ENCODE measurements around the gene TEX261. TPM values are rescaled to one million over a fixed set of nuclear protein-coding genes. Genes with fewer than 3 reads are reported as not detected.
"Not testable (repeated sequence)": the region's sequence is repeated elsewhere in the genome, so short reads cannot be mapped to it uniquely, and the experiment has no call there.

TEX261 gene
- total and polyA plus RNA-seq, 2 donors (not counting 3 experiments of a cell fraction or from before 2014, with no cell fraction given), result 71.2 to 98.1 TPM

GRCh38 chr2:71042287-71042686 lies 47.6 kb upstream of the TEX261 start:
- DNase-seq (ENCODE audit: low read depth, low spot score) (no peak), FAIRE-seq (no peak)
- no peak overlapping the region for H3K4me3 ChIP-seq (replicated peaks in 1 of 3; ENCODE audit: insufficient read depth in 1 of 3, low read depth in 1 of 3, low read length in 3 of 3)
- no peaks in the 10 kb centered on the region for H3K9me1 ChIP-seq (replicated peaks; ENCODE audit: control insufficient read depth, extremely low read depth, insufficient read depth, low read length)
- no peak overlapping the region for H2AFZ ChIP-seq (ENCODE audit: low read depth, low read length)
- no peaks in the 10 kb centered on the region for H3K4me1 ChIP-seq (ENCODE audit: control insufficient read depth, extremely low read depth, insufficient read depth, low read length)
- H3K36me3 ChIP-seq (ENCODE audit: control insufficient read depth in 2 of 2, extremely low read depth in 1 of 2, insufficient read depth in 2 of 2, low read length in 2 of 2), result no peaks in the 10 kb centered on the region
- dilution Hi-C loops (cut with MboI; ENCODE audit: extremely low pct_ligation_motif_present, low sequenced_read_pairs) (no loop called here), intact Hi-C loops (cut with micrococcal nuclease) (no loop called here)
- H3K79me2 ChIP-seq (ENCODE audit: control insufficient read depth, insufficient read depth, low read length), result no peaks in the 10 kb centered on the region
- no peaks in the 10 kb centered on the region for H4K20me1 ChIP-seq (replicated peaks; ENCODE audit: control insufficient read depth, extremely low read depth, insufficient read depth, low read length)
- ChIA-PET CTCF (no interaction called here), POLR2A (no interaction called here)
- no peaks in the 10 kb centered on the region for H3K27me3 ChIP-seq (ENCODE audit: control insufficient read depth in 2 of 2, insufficient read depth in 2 of 2, low read length in 2 of 2)
- no peak overlapping the region for H3K27ac ChIP-seq (ENCODE audit: insufficient read depth, low read depth, low read length)
- no TSS peak for BruUV-seq (replicated peaks)
- H3K9ac ChIP-seq (replicated peaks; ENCODE audit: extremely low read depth, insufficient read depth, low read length), result no peak overlapping the region
- no peaks in the 10 kb centered on the region for H3K9me3 ChIP-seq (replicated peaks; ENCODE audit: control insufficient read depth, insufficient read depth, low read length)
- H3K4me2 ChIP-seq (ENCODE audit: insufficient read depth, low read length), result no peak overlapping the region
- TF ChIP-seq, protein P1, sequence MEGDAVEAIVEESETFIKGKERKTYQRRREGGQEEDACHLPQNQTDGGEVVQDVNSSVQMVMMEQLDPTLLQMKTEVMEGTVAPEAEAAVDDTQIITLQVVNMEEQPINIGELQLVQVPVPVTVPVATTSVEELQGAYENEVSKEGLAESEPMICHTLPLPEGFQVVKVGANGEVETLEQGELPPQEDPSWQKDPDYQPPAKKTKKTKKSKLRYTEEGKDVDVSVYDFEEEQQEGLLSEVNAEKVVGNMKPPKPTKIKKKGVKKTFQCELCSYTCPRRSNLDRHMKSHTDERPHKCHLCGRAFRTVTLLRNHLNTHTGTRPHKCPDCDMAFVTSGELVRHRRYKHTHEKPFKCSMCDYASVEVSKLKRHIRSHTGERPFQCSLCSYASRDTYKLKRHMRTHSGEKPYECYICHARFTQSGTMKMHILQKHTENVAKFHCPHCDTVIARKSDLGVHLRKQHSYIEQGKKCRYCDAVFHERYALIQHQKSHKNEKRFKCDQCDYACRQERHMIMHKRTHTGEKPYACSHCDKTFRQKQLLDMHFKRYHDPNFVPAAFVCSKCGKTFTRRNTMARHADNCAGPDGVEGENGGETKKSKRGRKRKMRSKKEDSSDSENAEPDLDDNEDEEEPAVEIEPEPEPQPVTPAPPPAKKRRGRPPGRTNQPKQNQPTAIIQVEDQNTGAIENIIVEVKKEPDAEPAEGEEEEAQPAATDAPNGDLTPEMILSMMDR (IDR thresholded peaks at IDR 0.05; ENCODE audit: extremely low read depth in 1 of 2, insufficient read depth in 1 of 2, low read depth in 1 of 2, low read length in 2 of 2), result no peak
- TF ChIP-seq EZH2 (IDR thresholded peaks at IDR 0.05; ENCODE audit: borderline replicate concordance, low read depth, low read length, severe bottlenecking), result no peak
- TF ChIP-seq FOS (IDR thresholded peaks at IDR 0.05; ENCODE audit: borderline replicate concordance, insufficient read depth, low read length), result no peak
- TF ChIP-seq MAX (IDR thresholded peaks at IDR 0.05; ENCODE audit: insufficient read depth, insufficient read length), result no peak
- no peak for TF ChIP-seq MYC (IDR thresholded peaks at IDR 0.05; ENCODE audit: low read depth, low read length)
- no peak for TF ChIP-seq POLR2A (IDR thresholded peaks at IDR 0.05; ENCODE audit: low read depth, low read length)
- TF ChIP-seq GATA2 (IDR thresholded peaks at IDR 0.05; ENCODE audit: insufficient read depth, insufficient read length, low read depth, low read length), result no peak
- no peak for TF ChIP-seq POLR2AphosphoS5 (IDR thresholded peaks at IDR 0.05; ENCODE audit: insufficient read depth, low read depth, low read length)
- no peak for TF ChIP-seq JUN (IDR thresholded peaks at IDR 0.05; ENCODE audit: borderline replicate concordance, insufficient read depth, insufficient read length, low read depth)

DNA sequence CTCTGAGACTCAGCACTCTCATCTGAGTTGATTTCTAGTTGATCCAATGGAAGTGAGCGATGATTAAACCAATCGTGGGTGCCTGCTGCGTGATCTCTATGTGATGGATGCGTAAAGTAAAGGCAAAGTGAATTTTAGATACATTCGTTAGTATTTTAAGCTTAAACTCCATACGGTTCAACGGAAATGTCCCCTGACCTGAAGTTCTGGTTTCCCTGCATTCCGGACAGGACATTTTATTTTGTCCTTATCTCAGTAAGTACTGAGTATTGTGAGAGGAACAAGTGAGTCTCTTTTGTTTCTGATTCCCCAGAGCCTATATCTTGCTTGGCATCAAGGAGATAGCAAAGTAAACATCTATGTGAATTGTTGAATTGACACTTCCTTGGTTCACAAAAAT lies 41.6 kb upstream of the TEX261 start:
- CTCF ChIA-PET; H4K20me1 ChIP-seq (replicated peaks; ENCODE audit: control insufficient read depth, extremely low read depth, insufficient read depth, low read length); BruUV-seq (replicated peaks): not testable (repeated sequence)

DNA sequence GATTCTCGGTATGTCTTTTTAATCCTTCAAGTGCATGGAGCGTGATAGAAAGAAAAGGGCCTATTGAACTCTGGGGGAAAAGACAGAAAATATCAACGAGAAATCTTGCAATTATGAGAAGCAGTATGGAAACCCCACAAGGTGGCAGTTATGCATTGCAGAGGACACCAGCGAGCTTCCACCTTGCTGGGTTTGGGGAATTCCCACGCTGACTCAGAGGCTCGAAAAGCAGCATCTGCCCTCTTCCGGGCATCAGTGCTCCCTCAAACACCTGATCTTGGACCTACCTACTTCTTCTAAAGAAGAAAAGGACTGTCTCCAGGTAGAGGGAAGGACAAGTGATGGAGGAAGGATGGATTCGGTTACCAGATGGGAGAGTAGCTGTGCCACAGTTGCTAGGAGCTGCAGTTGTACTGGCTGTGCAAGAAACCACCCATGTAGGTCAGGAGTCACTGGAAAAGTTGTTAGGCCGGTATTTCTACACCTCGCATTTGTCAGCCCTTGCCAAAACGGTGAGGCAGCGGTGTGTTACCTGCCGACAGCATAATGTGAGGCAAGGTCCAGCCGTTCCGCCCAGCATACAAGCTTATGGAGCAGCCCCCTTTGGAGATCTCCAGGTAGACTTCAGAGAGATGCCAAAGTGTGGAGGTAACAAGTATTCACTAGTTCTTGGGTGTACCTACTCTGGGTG lies 29.0 kb upstream of the TEX261 start:
- intact Hi-C loops (cut with micrococcal nuclease); H3K79me2 ChIP-seq (ENCODE audit: control insufficient read depth, insufficient read depth, low read length); H3K9me1 ChIP-seq (replicated peaks; ENCODE audit: control insufficient read depth, extremely low read depth, insufficient read depth, low read length); H3K4me1 ChIP-seq (ENCODE audit: control insufficient read depth, extremely low read depth, insufficient read depth, low read length); POLR2A ChIA-PET; DNase-seq (ENCODE audit: low read depth, low spot score); H3K36me3 ChIP-seq (ENCODE audit: control insufficient read depth in 2 of 2, extremely low read depth in 1 of 2, insufficient read depth in 2 of 2, low read length in 2 of 2); dilution Hi-C loops (cut with MboI; ENCODE audit: extremely low pct_ligation_motif_present, low sequenced_read_pairs); H3K4me2 ChIP-seq (ENCODE audit: insufficient read depth, low read length); CTCF ChIA-PET; H3K27ac ChIP-seq (ENCODE audit: insufficient read depth, low read depth, low read length); FAIRE-seq; H4K20me1 ChIP-seq (replicated peaks; ENCODE audit: control insufficient read depth, extremely low read depth, insufficient read depth, low read length); H3K9me3 ChIP-seq (replicated peaks; ENCODE audit: control insufficient read depth, insufficient read depth, low read length); H3K4me3 ChIP-seq (replicated peaks in 1 of 3; ENCODE audit: insufficient read depth in 1 of 3, low read depth in 1 of 3, low read length in 3 of 3); H2AFZ ChIP-seq (ENCODE audit: low read depth, low read length); H3K9ac ChIP-seq (replicated peaks; ENCODE audit: extremely low read depth, insufficient read depth, low read length); H3K27me3 ChIP-seq (ENCODE audit: control insufficient read depth in 2 of 2, insufficient read depth in 2 of 2, low read length in 2 of 2); BruUV-seq (replicated peaks): not testable (repeated sequence)

More for the DNA sequence above, 41.6 kb upstream of the TEX261 start:
- POLR2A ChIA-PET; H3K36me3 ChIP-seq (ENCODE audit: control insufficient read depth in 2 of 2, extremely low read depth in 1 of 2, insufficient read depth in 2 of 2, low read length in 2 of 2); H3K4me1 ChIP-seq (ENCODE audit: control insufficient read depth, extremely low read depth, insufficient read depth, low read length); intact Hi-C loops (cut with micrococcal nuclease); DNase-seq (ENCODE audit: low read depth, low spot score); H3K79me2 ChIP-seq (ENCODE audit: control insufficient read depth, insufficient read depth, low read length); H3K4me3 ChIP-seq (replicated peaks in 1 of 3; ENCODE audit: insufficient read depth in 1 of 3, low read depth in 1 of 3, low read length in 3 of 3); FAIRE-seq; H3K9ac ChIP-seq (replicated peaks; ENCODE audit: extremely low read depth, insufficient read depth, low read length); H3K27ac ChIP-seq (ENCODE audit: insufficient read depth, low read depth, low read length); H3K27me3 ChIP-seq (ENCODE audit: control insufficient read depth in 2 of 2, insufficient read depth in 2 of 2, low read length in 2 of 2); H3K4me2 ChIP-seq (ENCODE audit: insufficient read depth, low read length); H3K9me3 ChIP-seq (replicated peaks; ENCODE audit: control insufficient read depth, insufficient read depth, low read length); dilution Hi-C loops (cut with MboI; ENCODE audit: extremely low pct_ligation_motif_present, low sequenced_read_pairs); H2AFZ ChIP-seq (ENCODE audit: low read depth, low read length); H3K9me1 ChIP-seq (replicated peaks; ENCODE audit: control insufficient read depth, extremely low read depth, insufficient read depth, low read length): not testable (repeated sequence)

Data from endothelial cell of umbilical vein (primary cell).